Astrocyte (in vitro differentiated cells and primary cell): ENCODE results near the gene LBHD1. TPM values are rescaled to one million over a fixed set of nuclear protein-coding genes. Genes with fewer than 3 reads are reported as not detected.
A peak's percentile ranks its signal among the peaks of the same experiment; 100 is the strongest.

Experiments
- DNase-seq: peaks from one replicate; pipeline ENCODE4 v3.0.0-alpha.2; 2010; ENCODE audit warnings: low read depth
- FAIRE-seq: peaks from 2 replicates; lab custom pipeline; 2011; peaks lifted over from hg19 to GRCh38; lab: Jason Lieb, UNC
- H2AFZ ChIP-seq: 2 replicates; pipeline ENCODE4 v1.6.0; 2012; ENCODE audit warnings: low read depth, low read length, inconsistent platforms
- H3K27ac ChIP-seq: 2 replicates; pipeline ENCODE4 v1.5.1; 2011; ENCODE audit warnings: low read depth, low read length, inconsistent platforms
- H3K27me3 ChIP-seq: 2 replicates; pipeline ENCODE4 v1.6.0; 2011; ENCODE audit warnings: low read length, inconsistent platforms; ENCODE audit not compliant: insufficient read depth
- H3K36me3 ChIP-seq: 2 replicates; pipeline ENCODE4 v1.5.1; 2011; ENCODE audit warnings: low read length, inconsistent platforms; ENCODE audit not compliant: insufficient read depth
- H3K4me1 ChIP-seq: 2 replicates; pipeline ENCODE4 v1.5.1; 2011; ENCODE audit warnings: low read length, inconsistent platforms; ENCODE audit not compliant: insufficient read depth
- H3K4me2 ChIP-seq: 2 replicates; pipeline ENCODE4 v1.6.0; 2012; ENCODE audit warnings: low read length, inconsistent platforms
- H3K4me3 ChIP-seq: 2 replicates; pipeline ENCODE4 v1.5.1; 2011; ENCODE audit warnings: low read depth, mild to moderate bottlenecking, low read length, inconsistent platforms; ENCODE audit not compliant: insufficient read depth
- H3K79me2 ChIP-seq: 2 replicates; pipeline ENCODE4 v1.6.0; 2012; ENCODE audit warnings: mild to moderate bottlenecking, low read length, inconsistent platforms; ENCODE audit not compliant: insufficient read depth
- H3K9ac ChIP-seq: 2 replicates; pipeline ENCODE4 v1.6.0; 2012; ENCODE audit warnings: mild to moderate bottlenecking, low read length, inconsistent platforms
- H3K9me3 ChIP-seq: 2 replicates; pipeline ENCODE4 v1.5.1; 2012; ENCODE audit warnings: low read depth, mild to moderate bottlenecking, low read length, inconsistent platforms; ENCODE audit not compliant: insufficient read depth
- H4K20me1 ChIP-seq: 2 replicates; pipeline ENCODE4 v1.6.0; 2012; ENCODE audit warnings: low read length, inconsistent platforms; ENCODE audit not compliant: insufficient read depth
- H3K27ac Mint-ChIP-seq: one replicate; pipeline ENCODE4 v1.8.0; 2021; ENCODE audit warnings: mild to moderate bottlenecking, mixed read lengths; ENCODE audit not compliant: unreplicated experiment
- H3K27me3 Mint-ChIP-seq: one replicate; pipeline ENCODE4 v1.8.0; 2021; ENCODE audit warnings: low read depth, mixed read lengths; ENCODE audit not compliant: unreplicated experiment
- H3K36me3 Mint-ChIP-seq: one replicate; pipeline ENCODE4 v1.8.0; 2021; ENCODE audit warnings: low read depth, mixed read lengths; ENCODE audit not compliant: unreplicated experiment
- H3K4me1 Mint-ChIP-seq: one replicate; pipeline ENCODE4 v1.8.0; 2021; ENCODE audit warnings: low read depth, mixed read lengths; ENCODE audit not compliant: unreplicated experiment
- H3K4me3 Mint-ChIP-seq: one replicate; pipeline ENCODE4 v1.8.0; 2021; ENCODE audit warnings: mild to moderate bottlenecking, moderate library complexity, mixed read lengths; ENCODE audit not compliant: unreplicated experiment
- H3K9me3 Mint-ChIP-seq: one replicate; pipeline ENCODE4 v1.8.0; 2021; ENCODE audit warnings: mild to moderate bottlenecking, mixed read lengths; ENCODE audit not compliant: unreplicated experiment
- EZH2 ChIP-seq: IDR thresholded peaks from 2 replicates; pipeline ENCODE4 v1.6.1; 2012; ENCODE audit warnings: mild to moderate bottlenecking, low read length, inconsistent platforms; ENCODE audit not compliant: insufficient read depth
- total RNA-seq: library from RNA; stranded (reverse); gene quantifications from 2 replicates; pipeline ENCODE4 v1.2.1, GENCODE V29; 2021
- TF ChIP-seq, protein P1 (sequence below): IDR thresholded peaks from 2 replicates; pipeline ENCODE4 v1.5.1; 2011; ENCODE audit warnings: low read depth, mild to moderate bottlenecking, inconsistent platforms, low read length, moderate library complexity; ENCODE audit not compliant: insufficient read depth

Gene LBHD1
- total RNA-seq, 1 donor from 2014 or later: 8.0 TPM

DNA sequence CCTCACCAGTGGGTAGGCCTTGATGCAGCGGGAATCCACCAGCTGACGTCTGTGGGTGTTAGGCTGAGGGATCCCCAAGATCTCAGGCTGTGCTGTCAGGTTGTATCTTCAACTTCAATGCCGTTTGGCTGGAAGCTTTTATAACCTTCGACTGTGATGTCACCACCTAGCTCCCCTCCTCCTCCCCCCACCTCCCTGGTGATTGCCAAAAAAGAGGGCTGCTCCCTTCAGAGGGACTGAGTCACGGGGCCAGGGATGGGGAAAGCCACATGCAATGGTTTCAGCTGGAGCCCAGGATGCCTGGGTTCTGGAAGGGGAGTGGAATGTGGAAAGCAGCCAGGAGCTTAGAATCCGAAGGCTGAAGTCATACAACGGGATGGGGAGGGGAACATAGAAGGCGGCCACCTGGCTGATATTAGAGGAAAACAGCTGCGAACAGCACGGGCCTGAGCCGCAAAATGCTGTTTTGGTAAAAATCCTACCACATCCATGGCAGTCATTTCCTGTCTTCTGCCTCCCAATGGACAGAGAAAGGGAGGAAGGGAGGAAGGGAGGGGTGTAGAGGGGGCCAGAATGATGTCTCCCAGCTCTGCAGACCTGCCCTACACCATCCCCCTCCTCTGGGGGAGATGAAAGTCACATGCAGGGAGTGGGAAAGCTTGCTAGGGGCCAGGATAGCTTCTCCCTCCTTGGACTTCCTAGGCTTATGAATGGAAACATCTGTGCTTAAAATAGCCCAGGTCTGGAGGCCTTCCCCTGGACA lies 17.5 kb upstream of the LBHD1 start, which contains the start of gene LRRN4CL:
Gene LRRN4CL, minus strand, starts transcription at position 110 of the 763 bp plus-strand sequence. CDS start 1,022 bp downstream, outside the sequence.
- no peaks in the 10 kb centered on the region for H3K9me3 ChIP-seq
- no peak within 1 kb of the TSS for H3K4me3 ChIP-seq
- Mint-ChIP-seq H3K9me3 (no peaks in the 10 kb centered on the region), H3K27ac (peak within 1 kb of the TSS; percentile 69), H3K4me3 (peak within 1 kb of the TSS; percentile 17), H3K4me1 (peaks cover 13% of the 10 kb centered on the region), H3K36me3 (peaks cover 6% of the 10 kb centered on the region), H3K27me3 (no peaks in the 10 kb centered on the region)
- H3K36me3 ChIP-seq: peaks cover 14% of the 10 kb centered on the region
- no peak for TF ChIP-seq EZH2
- TF ChIP-seq, protein P1, sequence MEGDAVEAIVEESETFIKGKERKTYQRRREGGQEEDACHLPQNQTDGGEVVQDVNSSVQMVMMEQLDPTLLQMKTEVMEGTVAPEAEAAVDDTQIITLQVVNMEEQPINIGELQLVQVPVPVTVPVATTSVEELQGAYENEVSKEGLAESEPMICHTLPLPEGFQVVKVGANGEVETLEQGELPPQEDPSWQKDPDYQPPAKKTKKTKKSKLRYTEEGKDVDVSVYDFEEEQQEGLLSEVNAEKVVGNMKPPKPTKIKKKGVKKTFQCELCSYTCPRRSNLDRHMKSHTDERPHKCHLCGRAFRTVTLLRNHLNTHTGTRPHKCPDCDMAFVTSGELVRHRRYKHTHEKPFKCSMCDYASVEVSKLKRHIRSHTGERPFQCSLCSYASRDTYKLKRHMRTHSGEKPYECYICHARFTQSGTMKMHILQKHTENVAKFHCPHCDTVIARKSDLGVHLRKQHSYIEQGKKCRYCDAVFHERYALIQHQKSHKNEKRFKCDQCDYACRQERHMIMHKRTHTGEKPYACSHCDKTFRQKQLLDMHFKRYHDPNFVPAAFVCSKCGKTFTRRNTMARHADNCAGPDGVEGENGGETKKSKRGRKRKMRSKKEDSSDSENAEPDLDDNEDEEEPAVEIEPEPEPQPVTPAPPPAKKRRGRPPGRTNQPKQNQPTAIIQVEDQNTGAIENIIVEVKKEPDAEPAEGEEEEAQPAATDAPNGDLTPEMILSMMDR: no peak
- H3K79me2 ChIP-seq: no peaks in the 10 kb centered on the region
- H3K9ac ChIP-seq: peak within 1 kb of the TSS; percentile 14
- H2AFZ ChIP-seq: peak within 1 kb of the TSS; percentile 73
- peak; percentile 88 for DNase-seq
- peaks cover 13% of the 10 kb centered on the region for H3K4me1 ChIP-seq
- peak within 1 kb of the TSS; percentile 19 for H3K27ac ChIP-seq
- peak; percentile 32 for FAIRE-seq
- H3K4me2 ChIP-seq: peak within 1 kb of the TSS; percentile 73
- H3K27me3 ChIP-seq: peaks cover 3% of the 10 kb centered on the region
- no peaks in the 10 kb centered on the region for H4K20me1 ChIP-seq

DNA sequence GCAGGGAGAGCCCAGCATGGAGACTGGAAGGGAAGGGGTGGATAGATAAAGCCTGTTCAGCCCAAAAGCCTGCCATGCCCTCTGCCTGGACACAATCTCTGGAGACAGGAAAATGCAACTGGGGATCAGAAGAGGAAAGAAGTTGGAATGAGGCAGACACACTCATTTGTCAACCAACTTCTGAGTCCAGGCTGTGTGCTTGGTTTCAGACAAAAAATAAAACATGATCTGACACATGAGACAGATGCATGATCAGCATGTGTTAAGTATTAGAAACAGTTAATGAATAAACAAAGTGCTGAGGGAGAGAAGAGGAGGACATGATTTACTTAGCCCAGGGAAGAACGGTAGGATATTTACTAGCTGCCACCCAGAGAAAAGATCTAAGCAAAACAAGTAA lies 16.4 kb upstream of the LBHD1 start:
- peak overlapping the region; percentile 73 for H2AFZ ChIP-seq
- H3K4me1 ChIP-seq: peaks cover 13% of the 10 kb centered on the region
- peaks cover 6% of the 10 kb centered on the region for H3K36me3 Mint-ChIP-seq
- peaks cover 13% of the 10 kb centered on the region for H3K4me1 Mint-ChIP-seq
- no peaks in the 10 kb centered on the region for H3K9me3 Mint-ChIP-seq
- peaks cover 14% of the 10 kb centered on the region for H3K36me3 ChIP-seq
- H3K9ac ChIP-seq: no peak overlapping the region
- no peaks in the 10 kb centered on the region for H3K79me2 ChIP-seq
- no peak overlapping the region for H3K4me3 ChIP-seq
- H3K27me3 ChIP-seq: peaks cover 3% of the 10 kb centered on the region
- DNase-seq (no peak), FAIRE-seq (no peak)
- H3K4me2 ChIP-seq: peak overlapping the region; percentile 73
- no peaks in the 10 kb centered on the region for H4K20me1 ChIP-seq
- TF ChIP-seq, protein P1: no peak
- TF ChIP-seq EZH2: peak; percentile 1
- no peaks in the 10 kb centered on the region for H3K9me3 ChIP-seq
- no peak overlapping the region for H3K27ac Mint-ChIP-seq
- H3K27ac ChIP-seq: no peak overlapping the region
- no peaks in the 10 kb centered on the region for H3K27me3 Mint-ChIP-seq
- H3K4me3 Mint-ChIP-seq: no peak overlapping the region
